HG02588 (cell line): ENCODE results near the gene HIC1.

Experiments
- ATAC-seq: cut with Tn5 transposase; IDR thresholded peaks from one replicate; pipeline ENCODE4 v1.9.1; 2021; ENCODE audit warnings: mild to moderate bottlenecking, moderate library complexity; ENCODE audit not compliant: unreplicated experiment

The HIC1 gene

DNA sequence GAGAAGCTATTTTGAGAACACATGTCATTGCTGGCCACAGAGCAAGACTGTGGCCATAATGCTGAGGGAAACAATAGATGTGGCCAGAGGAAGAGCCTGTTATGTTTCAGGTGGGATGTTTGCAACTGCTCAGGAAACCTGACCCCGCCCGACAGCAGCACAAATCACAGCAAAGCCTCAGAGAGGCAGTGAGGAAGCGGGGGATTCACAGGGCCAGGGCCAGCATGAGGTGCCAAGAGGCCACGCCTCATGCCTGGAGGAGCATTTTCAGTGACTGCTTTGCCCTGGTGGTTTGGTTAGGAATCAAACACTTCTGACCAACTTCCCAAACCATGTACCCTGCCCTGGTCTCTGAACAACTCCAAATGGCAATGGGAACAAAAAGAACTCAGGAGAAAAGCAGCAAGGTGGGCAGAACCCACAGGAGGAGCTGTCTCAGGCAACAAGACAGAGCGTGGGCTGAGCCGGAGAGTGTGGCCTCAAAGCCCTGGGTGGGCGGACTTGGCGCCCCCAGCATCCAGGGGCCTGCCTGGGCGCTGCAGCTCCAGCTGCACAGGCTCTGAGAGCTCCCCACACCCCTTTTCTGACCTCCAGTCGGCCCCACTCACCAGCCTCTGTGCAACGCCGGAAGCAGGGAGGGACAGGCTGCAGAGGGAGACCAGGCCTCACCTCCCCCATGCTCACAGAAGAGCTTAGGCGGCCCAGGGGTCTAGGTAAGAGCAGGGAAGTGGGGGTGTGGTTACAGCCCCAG lies 20.6 kb downstream of the HIC1 start:
- no peak for ATAC-seq

DNA sequence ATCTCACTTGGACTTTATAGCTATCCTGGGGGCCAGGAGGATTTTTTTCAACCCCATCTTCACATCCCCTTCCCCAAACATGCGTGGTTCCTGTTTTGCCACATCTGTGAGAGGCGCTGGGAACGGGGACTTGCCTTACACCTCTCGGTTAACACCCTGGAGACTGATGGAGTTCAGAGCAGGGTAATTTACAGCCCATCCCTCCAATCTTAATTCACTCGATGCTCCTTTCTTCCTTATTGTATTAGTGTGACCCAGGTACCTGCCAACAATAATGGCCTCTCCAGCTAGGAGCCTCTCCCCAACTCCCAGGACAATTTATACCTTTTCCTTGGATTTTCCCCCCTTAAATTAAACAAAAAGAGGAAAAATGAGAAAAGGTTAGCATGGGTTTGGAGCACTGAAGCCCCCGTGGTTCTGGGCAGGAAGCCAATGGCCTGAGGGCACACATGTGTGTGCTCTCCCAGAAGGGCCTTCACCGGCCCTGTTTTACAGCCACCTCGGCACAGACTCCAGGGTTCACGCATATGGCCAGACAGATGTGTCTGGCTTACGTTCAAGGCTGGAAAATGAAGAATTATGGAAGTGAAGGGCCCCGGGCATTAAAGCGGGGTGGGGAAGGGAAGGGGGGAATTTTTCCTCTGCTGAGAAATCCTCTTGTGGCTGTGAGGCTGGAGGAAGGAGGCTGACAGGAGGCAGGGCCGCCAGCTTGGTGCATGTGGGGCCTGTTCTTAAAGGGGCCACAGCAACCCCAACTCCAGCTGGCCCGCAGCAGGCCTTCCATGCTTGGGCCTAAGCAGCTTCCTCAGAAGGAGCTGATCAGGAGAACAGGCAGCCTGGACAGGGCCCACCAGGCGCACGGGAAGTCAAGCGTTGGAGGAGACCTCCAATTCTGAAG lies 21.4 kb downstream of the HIC1 start:
- ATAC-seq, result no peak

DNA sequence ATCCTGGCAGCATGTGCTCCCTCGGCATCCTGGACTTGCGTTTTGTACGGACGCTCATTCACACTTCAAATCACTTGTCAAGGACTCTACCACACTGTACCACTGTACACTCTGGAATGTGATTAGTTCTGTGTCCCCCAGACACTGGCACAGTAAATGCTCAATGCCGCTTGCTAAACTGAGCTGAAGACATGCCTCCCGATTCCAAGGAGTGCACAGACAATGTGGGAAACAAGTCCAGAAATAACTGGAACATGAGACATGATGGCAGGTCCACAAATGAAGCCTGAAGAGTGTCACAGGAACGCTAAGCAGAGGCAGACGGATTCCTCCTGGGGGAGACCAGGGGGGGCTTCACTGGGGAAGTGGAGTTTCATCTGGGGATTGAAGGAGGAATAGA lies 22.1 kb downstream of the HIC1 start:
- ATAC-seq, result no peak

DNA sequence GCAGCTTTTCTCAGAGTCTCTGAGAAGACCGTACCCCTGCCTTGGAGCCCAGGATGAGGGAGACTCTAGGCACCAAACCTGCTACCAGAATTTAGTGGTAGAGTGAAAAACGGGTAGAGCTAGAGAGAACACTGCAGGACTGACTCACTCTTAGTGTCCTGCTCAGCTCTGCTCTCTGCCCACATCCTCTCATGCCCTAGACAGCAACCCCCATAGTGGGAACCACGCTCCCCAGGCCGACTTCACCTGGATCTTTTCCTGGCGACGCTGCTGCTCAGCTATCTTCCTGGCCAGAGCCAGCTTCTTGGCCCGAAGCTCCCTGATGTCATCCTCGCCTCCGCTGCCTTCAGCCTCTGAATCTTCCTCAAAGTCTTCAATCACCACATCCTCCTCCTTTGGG lies 26.7 kb downstream of the HIC1 start:
- no peak for ATAC-seq

DNA sequence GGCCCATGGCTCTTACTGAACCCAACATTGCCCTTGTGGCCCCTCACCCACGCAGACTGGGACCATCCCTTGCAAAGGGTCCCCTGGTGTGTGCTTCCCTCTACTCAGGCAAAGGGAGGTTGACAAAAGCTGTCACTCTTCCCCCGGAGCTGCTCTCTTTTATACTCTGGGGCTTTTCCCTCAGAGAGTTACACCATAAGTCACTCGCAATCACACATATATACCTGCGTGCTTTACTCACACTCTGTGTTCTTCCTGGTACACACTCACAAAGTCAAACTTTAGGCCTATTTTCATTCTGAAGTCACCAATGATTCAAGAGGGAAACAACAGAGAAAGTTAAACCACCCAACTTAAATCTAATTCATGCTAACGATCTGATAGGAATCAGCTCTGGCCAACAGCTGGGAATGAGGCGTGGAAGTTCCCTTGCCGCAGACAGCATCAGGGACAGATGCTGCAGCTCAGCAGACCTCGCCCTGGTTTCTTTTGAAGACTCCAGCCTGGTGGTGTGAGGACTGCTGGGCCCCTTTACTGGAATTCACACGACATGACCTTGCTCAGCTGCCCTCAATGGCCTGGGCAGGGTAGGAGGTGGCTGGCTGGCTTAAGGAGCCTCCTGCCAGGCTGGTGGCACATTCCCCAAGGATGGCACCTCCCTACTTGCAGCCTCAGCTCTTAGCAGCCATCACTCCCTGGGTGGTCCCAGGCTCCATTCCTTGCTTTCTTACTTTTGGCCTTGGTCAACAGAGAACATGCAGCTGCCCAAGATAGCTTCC lies 27.3 kb downstream of the HIC1 start:
- ATAC-seq, result no peak

DNA sequence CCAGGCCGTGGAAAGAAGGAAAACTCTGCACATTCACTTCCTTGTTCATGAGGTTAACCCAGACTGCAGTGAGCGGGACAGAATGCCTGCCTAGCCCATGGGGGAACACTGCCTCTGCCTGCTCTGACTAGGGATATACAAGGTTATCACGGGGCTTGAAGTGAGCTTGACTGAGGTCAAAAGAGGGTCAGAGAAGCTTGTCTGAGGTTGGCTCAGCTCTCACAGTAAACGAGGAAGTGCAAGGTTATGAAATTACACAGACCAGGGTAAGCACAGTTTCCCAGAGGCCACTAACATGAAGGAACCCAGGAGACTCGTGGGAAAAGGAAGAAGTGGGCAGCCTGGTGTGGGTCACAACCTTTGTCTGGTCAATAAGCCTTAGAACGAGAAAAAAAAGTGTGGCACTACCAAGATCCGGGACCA lies 28.7 kb downstream of the HIC1 start:
- no peak for ATAC-seq

DNA sequence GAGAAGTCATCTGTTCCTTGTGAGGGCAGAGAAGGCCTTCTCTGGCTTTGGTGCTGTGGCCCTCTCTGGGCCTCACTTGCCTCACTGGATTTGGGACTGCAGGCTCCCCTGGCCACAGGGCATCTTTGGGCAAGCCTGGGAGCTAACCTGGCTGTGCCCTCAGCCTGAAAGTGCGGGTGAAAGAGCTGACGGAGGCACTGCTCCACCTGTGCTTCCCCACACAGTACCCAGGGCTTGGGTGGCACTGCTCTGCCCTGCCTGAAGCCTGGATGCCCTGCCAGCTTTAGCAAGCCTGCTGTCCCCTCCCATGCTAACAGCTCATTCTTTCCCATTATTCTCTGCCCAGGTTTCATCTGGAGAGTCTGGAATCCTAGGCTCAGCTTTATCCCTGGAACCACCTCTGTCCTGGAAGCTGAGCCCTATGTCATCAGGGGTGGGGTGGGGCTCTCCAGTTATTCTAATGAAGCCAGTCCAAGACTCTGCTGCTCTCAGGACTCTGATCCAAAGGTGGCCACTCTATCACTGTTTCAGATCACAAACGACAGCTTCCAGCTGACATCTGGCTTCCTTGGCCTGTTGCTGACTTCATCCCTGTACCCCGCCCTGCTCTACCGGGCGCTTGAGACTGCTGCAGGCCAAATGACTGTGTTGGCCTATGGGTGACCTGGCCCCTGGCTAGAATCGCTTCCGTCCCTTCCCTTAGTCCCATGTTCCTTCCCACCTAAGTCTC lies 29.3 kb downstream of the HIC1 start:
- no peak for ATAC-seq

DNA sequence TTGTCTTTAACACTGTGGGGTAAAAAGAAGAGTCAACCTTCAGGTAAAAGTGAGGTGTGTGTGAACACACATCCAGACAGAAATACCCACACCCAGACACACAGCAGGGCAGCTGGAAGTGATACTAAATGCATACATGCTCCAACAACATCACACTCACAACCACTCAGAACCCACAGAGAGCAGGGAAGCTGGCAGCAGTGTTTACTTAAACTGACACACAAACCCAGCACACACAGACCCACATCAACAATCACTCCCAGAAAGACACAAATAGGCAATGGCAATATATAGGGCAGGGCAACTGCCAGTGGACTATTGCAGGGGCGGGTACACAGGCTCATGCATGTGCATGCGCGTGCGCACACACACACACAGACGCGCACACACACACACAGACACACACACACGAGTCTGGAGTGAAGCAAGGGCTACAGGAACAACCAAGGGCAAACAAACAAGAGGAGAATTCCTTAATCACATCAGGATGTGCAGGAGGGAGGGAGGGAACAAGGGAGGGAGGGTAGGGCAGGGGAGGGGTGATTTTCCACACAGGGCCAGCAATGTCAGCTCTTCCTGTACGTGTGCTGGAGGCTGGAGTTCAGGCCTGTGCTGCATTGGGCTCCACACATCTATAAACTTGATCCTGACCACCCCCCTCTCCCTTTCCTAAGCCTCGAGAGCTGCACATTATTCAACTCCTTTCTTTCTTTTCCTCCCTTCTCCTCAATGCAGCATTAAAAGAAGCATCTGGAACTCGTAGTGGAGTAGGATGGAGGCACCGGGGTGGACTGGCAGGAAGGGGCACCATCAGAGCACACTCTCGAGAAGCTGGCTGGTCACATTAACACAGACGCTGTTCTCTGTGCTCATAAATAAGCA lies 30.1 kb downstream of the HIC1 start:
- no peak for ATAC-seq

DNA sequence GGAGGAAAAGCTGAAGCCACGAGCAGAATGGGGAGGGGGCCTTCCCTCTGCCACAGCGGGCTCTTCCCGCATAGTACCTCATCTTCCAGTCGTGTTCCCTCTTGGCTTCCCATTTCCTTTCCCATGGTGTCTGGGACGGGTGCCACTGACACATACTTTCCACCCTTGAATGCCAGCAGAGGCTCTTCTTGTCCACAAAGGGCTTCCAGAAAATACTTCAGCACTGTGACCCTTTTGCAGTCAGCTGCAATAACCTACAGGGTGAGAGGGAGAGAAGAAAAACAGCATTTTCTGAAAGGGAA lies 30.7 kb downstream of the HIC1 start:
- no peak for ATAC-seq

DNA sequence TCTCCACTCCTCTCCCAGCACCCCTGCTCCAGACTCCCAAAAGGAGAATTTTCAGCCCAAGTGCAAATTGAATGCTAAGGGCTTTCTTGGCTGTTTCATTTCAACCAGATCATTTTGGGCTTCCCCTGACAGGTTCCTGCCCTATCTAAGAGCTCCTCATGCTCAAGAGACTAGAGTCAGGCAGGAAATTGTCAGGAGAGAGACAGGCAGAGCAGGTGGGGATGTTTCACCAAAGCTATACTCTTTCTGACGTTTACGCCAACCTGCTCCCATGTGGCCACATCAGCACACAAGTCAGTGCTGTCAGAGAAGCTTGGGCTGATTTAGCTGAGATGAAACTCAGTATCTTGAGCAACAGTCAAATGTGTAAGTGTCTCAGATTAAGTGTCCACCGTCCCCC lies 31.4 kb downstream of the HIC1 start:
- no peak for ATAC-seq

DNA sequence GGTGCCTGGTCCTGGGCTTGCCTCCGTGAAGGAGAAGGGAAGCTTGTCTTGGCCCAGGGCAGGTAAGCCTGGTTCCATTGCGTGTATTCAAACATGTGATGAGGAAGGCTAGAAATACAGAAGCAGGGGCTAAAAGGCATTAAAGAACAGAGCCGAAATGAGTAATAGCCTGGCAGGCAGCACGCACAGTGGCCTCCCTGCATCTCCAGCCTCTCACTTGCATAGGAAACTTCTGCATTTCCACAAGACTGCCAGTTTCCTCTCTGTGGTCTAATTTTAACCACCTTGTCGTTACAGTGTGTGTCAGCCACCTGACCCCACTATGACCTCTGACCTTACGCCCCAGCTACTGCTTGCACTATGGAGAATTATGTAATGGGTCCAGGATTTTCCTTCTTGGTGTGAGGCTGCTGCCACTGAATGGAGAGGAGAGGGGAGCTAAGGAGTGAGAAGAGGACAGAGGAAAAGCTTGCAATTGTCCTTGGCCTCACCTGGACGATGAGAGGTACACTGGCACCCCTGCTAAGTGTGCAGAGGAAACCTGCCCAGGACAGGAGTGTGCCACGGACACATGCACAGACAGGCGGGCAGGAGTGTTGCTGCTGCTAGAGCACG lies 32.8 kb downstream of the HIC1 start:
- ATAC-seq, result peak; percentile 36

DNA sequence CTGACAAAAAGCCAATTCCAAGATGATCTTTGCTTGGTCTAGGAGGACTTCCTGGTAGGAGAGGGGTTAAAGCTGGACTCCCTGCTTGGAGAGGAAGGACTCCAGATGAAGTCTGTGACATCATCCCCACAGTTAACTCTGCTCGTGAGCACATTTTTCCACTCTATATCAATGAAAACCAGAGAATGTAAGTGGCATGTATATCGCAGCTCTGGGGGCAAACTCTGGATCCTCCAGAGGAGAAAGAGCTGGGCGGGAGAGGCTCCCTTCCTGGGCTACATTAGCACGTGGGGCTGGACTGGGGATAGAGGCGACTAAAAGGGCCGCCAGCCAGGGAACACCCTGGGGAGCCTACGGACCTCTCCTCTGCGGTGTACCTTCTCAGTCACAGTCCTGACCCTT lies 34.1 kb downstream of the HIC1 start:
- peak; percentile 19 for ATAC-seq

DNA sequence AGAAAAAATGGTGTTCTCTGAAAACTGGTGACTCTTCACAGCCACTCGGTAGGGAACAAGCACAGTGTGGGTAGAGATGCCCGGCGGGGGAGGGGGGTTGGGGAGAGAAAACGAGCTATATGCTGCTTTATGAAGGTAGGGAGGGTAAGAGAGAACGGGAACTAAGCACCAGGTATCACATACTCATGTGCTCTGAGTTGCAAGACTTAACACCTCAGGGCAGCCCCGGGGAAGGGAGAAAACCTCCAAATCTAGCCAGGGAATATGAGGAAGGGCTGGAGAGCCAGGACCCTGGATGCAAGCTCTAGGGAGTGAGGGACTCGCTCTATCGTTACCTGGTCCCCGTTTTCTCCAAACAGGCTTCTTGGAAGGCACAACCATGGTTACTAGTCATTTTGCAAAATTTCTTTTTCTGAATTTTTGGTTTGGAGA lies 35.3 kb downstream of the HIC1 start:
- ATAC-seq, result no peak

DNA sequence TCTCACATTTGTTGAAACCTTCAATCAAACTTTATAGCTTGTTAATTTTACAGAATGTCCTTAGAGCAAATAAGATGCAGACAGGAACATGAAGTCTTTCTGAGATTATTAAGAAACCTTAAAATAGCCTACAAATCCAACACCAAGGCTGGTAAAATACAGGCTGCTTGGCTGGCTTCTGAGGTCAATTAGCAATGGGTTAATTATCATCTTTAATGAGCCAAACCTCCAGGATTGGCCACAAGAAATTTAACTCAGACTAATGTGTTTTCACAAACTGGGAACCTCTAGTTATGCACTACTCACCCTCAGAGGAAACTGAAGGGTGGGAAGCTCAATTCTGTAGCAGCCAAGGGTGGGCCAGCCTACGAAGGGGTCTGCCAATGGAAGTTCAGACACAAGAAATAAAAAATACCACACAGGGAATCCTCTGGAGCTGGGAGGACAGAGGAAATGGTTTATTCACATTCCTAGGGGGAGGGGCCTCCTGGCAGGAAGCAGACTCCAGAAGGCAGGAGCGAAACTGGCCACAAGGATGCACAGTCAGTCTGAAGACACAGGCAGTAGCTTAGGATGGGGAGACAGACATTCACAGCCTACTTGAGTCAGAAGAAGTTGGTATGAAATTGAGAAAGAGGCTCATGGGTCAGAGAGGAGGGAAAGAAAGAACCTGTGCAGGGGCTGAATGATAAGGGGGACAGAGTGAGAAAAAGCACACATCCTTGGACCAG lies 36.1 kb downstream of the HIC1 start:
- ATAC-seq, result no peak

DNA sequence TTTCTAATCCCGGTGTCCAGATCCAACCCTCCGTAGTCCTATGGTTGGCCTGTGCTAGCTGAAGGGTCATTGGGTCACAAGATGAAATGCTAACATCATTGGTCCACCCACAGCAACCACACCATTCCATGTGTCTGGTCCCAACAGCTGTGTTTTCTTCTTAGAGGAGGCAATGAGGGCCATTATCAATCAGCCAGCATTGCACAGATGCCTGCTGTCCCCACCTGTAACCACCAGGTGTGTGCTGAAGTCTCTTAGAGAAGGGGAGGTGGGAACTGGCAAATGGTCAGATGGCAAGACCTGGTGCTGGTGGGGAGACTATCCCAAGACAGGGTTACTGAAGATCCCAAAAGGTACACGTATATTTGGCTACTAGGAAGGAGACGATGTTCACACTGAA lies 37.4 kb downstream of the HIC1 start:
- no peak for ATAC-seq

DNA sequence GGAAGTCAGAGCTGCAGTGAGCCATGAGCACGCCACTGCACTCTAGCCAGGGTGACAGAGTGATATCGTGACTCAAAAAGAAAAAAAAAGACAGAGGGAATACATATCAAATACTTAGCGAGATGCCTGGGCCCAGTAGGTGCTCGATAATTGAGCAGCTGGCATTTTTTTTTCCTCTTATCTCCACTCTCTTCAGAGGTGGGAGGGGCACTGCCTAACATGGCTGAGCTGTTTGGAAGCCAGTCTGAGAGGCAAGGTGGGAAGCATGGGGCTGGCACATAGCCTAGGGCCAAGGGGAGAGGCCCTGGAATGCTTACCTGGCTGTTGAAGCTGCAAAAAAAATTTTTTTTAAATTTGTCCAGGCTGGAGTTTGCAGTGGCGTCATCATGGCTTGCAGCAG lies 38.4 kb downstream of the HIC1 start:
- no peak for ATAC-seq

DNA sequence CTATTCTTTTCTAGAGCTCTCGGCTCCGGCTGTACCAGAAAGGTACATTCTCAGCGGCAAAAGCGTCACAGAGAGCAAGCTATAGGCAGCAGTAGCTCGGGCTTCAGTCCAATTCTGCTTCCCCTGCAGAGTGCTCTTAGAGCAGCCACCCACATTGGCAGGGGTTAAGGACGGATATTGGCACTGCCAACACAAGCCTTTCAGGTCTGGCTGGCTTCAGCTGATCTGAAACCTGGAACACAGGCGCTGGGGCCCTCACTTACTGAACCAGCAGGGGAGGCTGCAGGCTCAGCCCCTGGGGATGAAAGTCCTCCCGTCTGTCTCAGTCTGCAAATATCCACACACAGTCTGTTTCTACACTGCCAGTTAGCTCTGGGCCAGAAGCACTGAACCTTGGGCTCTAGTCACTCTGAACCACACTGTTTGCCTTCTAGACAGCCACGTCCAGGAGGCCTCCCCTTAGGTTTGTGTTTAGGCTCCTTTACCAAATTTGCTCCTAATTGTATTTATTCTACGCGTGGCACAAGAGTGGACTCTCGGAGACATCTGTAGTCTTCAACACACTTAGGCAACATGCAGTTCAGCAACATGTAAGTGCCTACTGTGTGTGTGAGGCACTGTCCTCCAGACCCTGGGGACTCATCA lies 40.1 kb downstream of the HIC1 start:
- ATAC-seq, result no peak

DNA sequence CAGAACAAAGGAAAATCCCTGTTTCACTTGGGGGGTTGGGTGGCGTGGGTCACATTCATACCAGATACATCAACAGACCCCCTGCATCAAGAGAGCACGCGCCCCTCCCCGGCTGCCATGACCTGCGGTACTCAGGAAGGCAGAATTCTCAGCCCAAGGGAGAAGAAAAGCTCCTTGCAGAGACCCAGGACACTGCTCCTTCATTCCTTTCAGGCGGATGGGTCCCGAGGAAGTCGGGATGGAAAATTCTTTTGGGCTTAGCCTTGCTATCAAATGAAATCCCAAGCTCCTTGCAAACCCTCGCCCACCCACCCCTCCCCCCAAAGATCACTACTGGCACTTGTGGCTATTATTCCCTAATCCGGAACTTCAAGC lies 40.6 kb downstream of the HIC1 start:
- ATAC-seq, result no peak
